Parathyroid adenoma (tissue), 2 donors: ENCODE results near the gene PLSCR4.
"Not testable (repeated sequence)": the region's sequence is repeated elsewhere in the genome, so short reads cannot be mapped to it uniquely, and the experiment has no call there.

Source experiments
- H2AFZ ChIP-seq: fragments of 300-600 bp; sonication (generic); one replicate; pipeline ENCODE4 v1.7.0; 2017; ENCODE audit warnings: antibody characterized with exemption, mild to moderate bottlenecking
- H3K27ac ChIP-seq: fragments of 300-600 bp; sonication (generic); one replicate; pipeline ENCODE4 v1.7.0; 2017
- H3K27me3 ChIP-seq: fragments of 300-600 bp; sonication (generic); one replicate; pipeline ENCODE4 v1.7.0; 2017; ENCODE audit warnings: low read length; ENCODE audit not compliant: control insufficient read depth, insufficient read depth
- H3K36me3 ChIP-seq: fragments of 300-600 bp; sonication (generic); one replicate; pipeline ENCODE4 v1.7.0; 2017; ENCODE audit warnings: low read length; ENCODE audit not compliant: control insufficient read depth, insufficient read depth
- H3K4me1 ChIP-seq: fragments of 300-600 bp; sonication (generic); one replicate; pipeline ENCODE4 v1.7.0; 2017; ENCODE audit warnings: control low read depth
- H3K4me2 ChIP-seq: fragments of 300-600 bp; sonication (generic); one replicate; pipeline ENCODE4 v1.7.0; 2017; ENCODE audit warnings: low read length
- H3K4me3 ChIP-seq: fragments of 300-600 bp; sonication (generic); one replicate; pipeline ENCODE4 v1.7.0; 2017; ENCODE audit warnings: low read depth, low read length
- H3K79me2 ChIP-seq: fragments of 300-600 bp; sonication (generic); one replicate; pipeline ENCODE4 v1.7.0; 2017; ENCODE audit warnings: control low read depth
- H3K9ac ChIP-seq: fragments of 300-600 bp; sonication (generic); one replicate; pipeline ENCODE4 v1.7.0; 2017; ENCODE audit warnings: mild to moderate bottlenecking
- H3K9me3 ChIP-seq: fragments of 300-600 bp; sonication (generic); one replicate; pipeline ENCODE4 v1.7.0; 2017; ENCODE audit warnings: low read length; ENCODE audit not compliant: control insufficient read depth
- CTCF ChIP-seq: fragments of 300-600 bp; sonication (generic); IDR thresholded peaks from one replicate; pipeline ENCODE4 v1.7.0; 2017; ENCODE audit warnings: antibody characterized with exemption, mild to moderate bottlenecking
- donor health status: primary hyperparathyroidism.

PLSCR4 gene

GRCh38 chr3:146262371-146263110 is 11.6 kb upstream of the PLSCR4 start:
- no peak for TF ChIP-seq CTCF
- Histone ChIP-seq H3K27me3 (no peaks in the 10 kb centered on the region), H3K4me3 (no peak overlapping the region), H3K9ac (no peak overlapping the region), H3K79me2 (no peaks in the 10 kb centered on the region), H3K4me1 (no peaks in the 10 kb centered on the region), H3K9me3 (no peaks in the 10 kb centered on the region), H3K27ac (no peak overlapping the region), H3K36me3 (no peaks in the 10 kb centered on the region), H3K4me2 (no peak overlapping the region), H2AFZ (no peak overlapping the region)

- H3K9ac ChIP-seq = no peak overlapping the region
- H3K27me3 ChIP-seq = no peaks in the 10 kb centered on the region
- no peak overlapping the region for H3K4me3 ChIP-seq
- no peaks in the 10 kb centered on the region for H3K36me3 ChIP-seq
- H3K79me2 ChIP-seq = no peaks in the 10 kb centered on the region
- no peak overlapping the region for H2AFZ ChIP-seq
- no peak overlapping the region for H3K27ac ChIP-seq
- no peaks in the 10 kb centered on the region for H3K9me3 ChIP-seq
- TF ChIP-seq CTCF = no peak
- H3K4me2 ChIP-seq = no peak overlapping the region
- no peaks in the 10 kb centered on the region for H3K4me1 ChIP-seq
These were observed 9.1 kb upstream of the PLSCR4 start for GRCh38 chr3:146259880-146260589.

- no peaks in the 10 kb centered on the region for H3K27me3 ChIP-seq
- no peak overlapping the region for H3K4me2 ChIP-seq
- no peak overlapping the region for H2AFZ ChIP-seq
- H3K4me1 ChIP-seq = no peaks in the 10 kb centered on the region
- H3K36me3 ChIP-seq = no peaks in the 10 kb centered on the region
- no peaks in the 10 kb centered on the region for H3K79me2 ChIP-seq
- H3K4me3 ChIP-seq = no peak overlapping the region
- TF ChIP-seq CTCF = no peak
- H3K27ac ChIP-seq = no peak overlapping the region
- no peaks in the 10 kb centered on the region for H3K9me3 ChIP-seq
- H3K9ac ChIP-seq = no peak overlapping the region
These were observed 6.1 kb upstream of the PLSCR4 start for GRCh38 chr3:146256851-146257486.

GRCh38 chr3:146252445-146252844 is 1.5 kb upstream of the PLSCR4 start:
- not testable (repeated sequence) for H3K36me3 ChIP-seq, H3K9ac ChIP-seq, H3K4me2 ChIP-seq, H3K9me3 ChIP-seq, H3K27me3 ChIP-seq, H3K4me1 ChIP-seq, H3K27ac ChIP-seq, H3K4me3 ChIP-seq, H3K79me2 ChIP-seq, H2AFZ ChIP-seq

- no peaks in the 10 kb centered on the region for H3K27me3 ChIP-seq
- H3K9me3 ChIP-seq = no peaks in the 10 kb centered on the region
- no peaks in the 10 kb centered on the region for H3K4me1 ChIP-seq
- H3K27ac ChIP-seq = no peak overlapping the region
- H3K9ac ChIP-seq = no peak overlapping the region
- H3K4me2 ChIP-seq = peak overlapping the region; percentile 96
- peak overlapping the region; percentile 73 for H3K4me3 ChIP-seq
- TF ChIP-seq CTCF = no peak
- H3K36me3 ChIP-seq = no peaks in the 10 kb centered on the region
- no peak overlapping the region for H2AFZ ChIP-seq
- H3K79me2 ChIP-seq = no peaks in the 10 kb centered on the region
These were observed 984 bp downstream of the PLSCR4 start for GRCh38 chr3:146249921-146250320.
